H1 (cell line): Measurements from ENCODE around the gene SEMA7A. TPM values are rescaled to one million over a fixed set of nuclear protein-coding genes. Genes with fewer than 3 reads are reported as not detected.

Experiments used
- CTCF ChIA-PET: fragments of 300-600 bp; sonication (Branson Sonifier 250); formaldehyde crosslinking; loops from one replicate; lab custom pipeline; 2021; ENCODE audit not compliant: partially characterized antibody; lab: Charles Lee
- POLR2A ChIA-PET: fragments of 300-600 bp; sonication (Branson Sonifier 250); formaldehyde crosslinking; loops from one replicate; lab custom pipeline; 2021; ENCODE audit warnings: inconsistent platforms; ENCODE audit not compliant: partially characterized antibody; lab: Charles Lee
- DNase-seq, 2 experiments: peaks; one replicate each; pipeline versions ENCODE4 v3.0.0 to v3.0.0-alpha.2; 2010 to 2022; ENCODE audit warnings: low spot score in 2 of 2, low read depth in 1 of 2, mixed read lengths in 1 of 2
- FAIRE-seq: peaks from 2 replicates; lab custom pipeline; 2011; peaks lifted over from hg19 to GRCh38; lab: Jason Lieb, UNC
- H2AFZ ChIP-seq: 2 replicates; pipeline ENCODE4 v1.8.1; 2012; ENCODE audit warnings: low read length, inconsistent platforms
- H2AK5ac ChIP-seq: 2 replicates; pipeline ENCODE4 v1.6.1; 2013; ENCODE audit warnings: low read depth, low read length
- H2BK120ac ChIP-seq: replicated peaks from 2 replicates; pipeline ENCODE3; 2013; ENCODE audit warnings: low read depth, low read length, inconsistent platforms
- H2BK12ac ChIP-seq: 2 replicates; pipeline ENCODE4 v1.6.1; 2013; ENCODE audit warnings: low read depth, low read length
- H2BK15ac ChIP-seq: 2 replicates; pipeline ENCODE4 v1.6.1; 2013; ENCODE audit warnings: low read length
- H2BK20ac ChIP-seq: 2 replicates; pipeline ENCODE4 v1.6.1; 2013; ENCODE audit warnings: low read length
- H2BK5ac ChIP-seq: 2 replicates; pipeline ENCODE4 v1.6.1; 2013; ENCODE audit warnings: low read depth, low read length
- H3K14ac ChIP-seq: 2 replicates; pipeline ENCODE4 v1.6.1; 2013; ENCODE audit warnings: inconsistent platforms; ENCODE audit not compliant: insufficient read length
- H3K18ac ChIP-seq: 2 replicates; pipeline ENCODE4 v1.6.1; 2013; ENCODE audit warnings: low read length; ENCODE audit errors: extremely low read depth
- H3K23ac ChIP-seq: 2 replicates; pipeline ENCODE4 v1.6.1; 2013; ENCODE audit warnings: inconsistent platforms; ENCODE audit not compliant: insufficient read length
- H3K23me2 ChIP-seq: 2 replicates; pipeline ENCODE4 v1.6.1; 2013; ENCODE audit warnings: low read depth, low read length
- H3K27ac ChIP-seq: 2 replicates; pipeline ENCODE4 v1.6.1; 2011; ENCODE audit warnings: low read depth, low read length, inconsistent platforms
- H3K27me3 ChIP-seq, 4 experiments: replicated peaks in 1 of 4; 1 replicate in 1 of 4; 2 replicates in 3 of 4; pipeline versions ENCODE4 v1.6.1 to v1.8.1; 2011 to 2013; ENCODE audit warnings: low read length in 3 of 4, mild to moderate bottlenecking in 3 of 4, inconsistent platforms in 2 of 4, mixed read lengths in 2 of 4, moderate library complexity in 1 of 4; ENCODE audit not compliant: control insufficient read depth in 3 of 4, insufficient read depth in 3 of 4; ENCODE audit errors: extremely low read depth in 1 of 4
- H3K36me3 ChIP-seq, 4 experiments: 2 replicates each; pipeline versions ENCODE4 v1.6.1 to v1.8.1; 2011 to 2013; ENCODE audit warnings: mild to moderate bottlenecking in 4 of 4, low read length in 3 of 4, moderate library complexity in 2 of 4, control low read depth in 1 of 4, inconsistent platforms in 1 of 4; ENCODE audit not compliant: insufficient read depth in 4 of 4, control insufficient read depth in 2 of 4
- H3K4ac ChIP-seq: replicated peaks from 2 replicates; pipeline ENCODE3; 2013; ENCODE audit warnings: low read length, low read depth, mixed read lengths, inconsistent platforms; ENCODE audit not compliant: insufficient read length
- H3K4me1 ChIP-seq, 4 experiments: replicated peaks in 1 of 4; 1 replicate in 1 of 4; 2 replicates in 3 of 4; pipeline versions ENCODE4 v1.6.1 to v1.8.1; 2011 to 2013; ENCODE audit warnings: low read length in 3 of 4, inconsistent platforms in 2 of 4, mixed read lengths in 1 of 4; ENCODE audit not compliant: insufficient read depth in 4 of 4, control insufficient read depth in 3 of 4
- H3K4me2 ChIP-seq, 2 experiments: 2 replicates each; pipeline versions ENCODE4 v1.6.1 to v1.8.1; 2011 to 2013; ENCODE audit warnings: low read depth in 2 of 2, low read length in 2 of 2, control low read depth in 1 of 2, inconsistent platforms in 1 of 2, mild to moderate bottlenecking in 1 of 2; ENCODE audit not compliant: insufficient read depth in 1 of 2
- H3K4me3 ChIP-seq, 4 experiments: fragments of 200-600, 300-600 bp in 1 of 4; sonication (generic), shearing (Covaris generic), sonication (Bioruptor Twin) in 1 of 4; 2 replicates each; pipeline versions ENCODE4 v1.5.1 to v1.8.1; 2011 to 2016; ENCODE audit warnings: low read length in 4 of 4, low read depth in 3 of 4, control low read depth in 2 of 4, inconsistent platforms in 2 of 4, mild to moderate bottlenecking in 2 of 4, mixed read lengths in 1 of 4, moderate library complexity in 1 of 4; ENCODE audit not compliant: insufficient read depth in 2 of 4; ENCODE audit errors: extremely low read depth in 1 of 4
- H3K56ac ChIP-seq: replicated peaks from 2 replicates; pipeline ENCODE3; 2013; ENCODE audit warnings: low read depth, mild to moderate bottlenecking, mixed read lengths, low read length, inconsistent platforms; ENCODE audit not compliant: insufficient read length
- H3K79me1 ChIP-seq: 2 replicates; pipeline ENCODE4 v1.6.1; 2013; ENCODE audit warnings: low read depth, low read length, control low read depth
- H3K79me2 ChIP-seq, 2 experiments: 2 replicates each; pipeline versions ENCODE4 v1.6.1 to v1.8.1; 2012 to 2013; ENCODE audit warnings: low read length in 2 of 2, mild to moderate bottlenecking in 2 of 2, inconsistent platforms in 1 of 2; ENCODE audit not compliant: insufficient read depth in 2 of 2, control insufficient read depth in 1 of 2
- H3K9ac ChIP-seq, 4 experiments: replicated peaks in 1 of 4; 1 replicate in 1 of 4; 2 replicates in 3 of 4; pipeline versions ENCODE4 v1.6.1 to v1.8.1; 2011 to 2013; ENCODE audit warnings: low read depth in 3 of 4, low read length in 3 of 4, control low read depth in 2 of 4, mild to moderate bottlenecking in 2 of 4, moderate library complexity in 2 of 4, inconsistent platforms in 1 of 4; ENCODE audit errors: extremely low read depth in 1 of 4
- H3K9me3 ChIP-seq, 2 experiments: 2 replicates each; pipeline versions ENCODE4 v1.6.1 to v1.8.1; 2012 to 2013; ENCODE audit warnings: mild to moderate bottlenecking in 2 of 2, moderate library complexity in 2 of 2, control low read depth in 1 of 2, inconsistent platforms in 1 of 2, low read depth in 1 of 2, low read length in 1 of 2, mixed read lengths in 1 of 2; ENCODE audit not compliant: insufficient read depth in 2 of 2
- H4K20me1 ChIP-seq, 2 experiments: replicated peaks in 1 of 2; 2 replicates each; pipeline versions ENCODE3 to v1.8.1; 2011 to 2013; ENCODE audit warnings: inconsistent platforms in 2 of 2, low read length in 2 of 2, mild to moderate bottlenecking in 1 of 2; ENCODE audit not compliant: insufficient read depth in 2 of 2, control insufficient read depth in 1 of 2
- H4K5ac ChIP-seq: 2 replicates; pipeline ENCODE4 v1.6.1; 2013; ENCODE audit warnings: low read length, low read depth, mixed read lengths, inconsistent platforms; ENCODE audit not compliant: insufficient read length
- H4K8ac ChIP-seq: 2 replicates; pipeline ENCODE4 v1.8.0; 2013; ENCODE audit warnings: mild to moderate bottlenecking, moderate library complexity, low read length, inconsistent platforms; ENCODE audit not compliant: insufficient read depth; ENCODE audit errors: extremely low read depth
- H4K91ac ChIP-seq: replicated peaks from 2 replicates; pipeline ENCODE3; 2013; ENCODE audit warnings: low read length, mixed read lengths, inconsistent platforms; ENCODE audit not compliant: insufficient read length
- CBX8 ChIP-seq: fragments of 300-800, 300-1000 bp; sonication (generic); IDR thresholded peaks from 2 replicates; pipeline ENCODE4 v1.7.1; 2016; ENCODE audit warnings: low read depth, low read length, borderline replicate concordance
- CTCF ChIP-seq, 3 experiments: IDR thresholded peaks; 1 replicate in 2 of 3; 2 replicates in 1 of 3; pipeline versions ENCODE4 v1.5.1 to v1.6.1; 2011; ENCODE audit warnings: low read length in 3 of 3, mild to moderate bottlenecking in 3 of 3, inconsistent platforms in 2 of 3, low read depth in 1 of 3, moderate library complexity in 1 of 3; ENCODE audit not compliant: insufficient read depth in 1 of 3; ENCODE audit errors: control extremely low read depth in 1 of 3
- WGBS, 2 experiments: shearing (Covaris generic) in 1 of 2; methylation state at CpG; one replicate each; pipeline versions ENCODE4 v1.1.6 to v1.1.7; 2013 to 2015; ENCODE audit warnings: low lambda C conversion rate in 2 of 2, mixed read lengths in 2 of 2, inconsistent platforms in 1 of 2, low coverage in 1 of 2, missing lambda C conversion rate in 1 of 2; ENCODE audit not compliant: insufficient replicate concordance in 2 of 2, insufficient coverage in 1 of 2, insufficient read length in 1 of 2; ENCODE audit errors: extremely low coverage in 1 of 2, missing lambda C conversion rate in 1 of 2; 5-methylcytosine and 5-hydroxymethylcytosine counted together
- polyA plus RNA-seq, 7 experiments: library from polyadenylated mRNA; depleted of rRNA in 3 of 7; stranded (reverse) in 5 of 7; unstranded in 2 of 7; fragments of >200 nt in 5 of 7; fragments of 200-250 nt in 2 of 7; gene quantifications; 1 replicate in 5 of 7; 2 replicates in 1 of 7; 4 replicates in 1 of 7; pipeline versions ENCODE4 v1.2.1 to v1.2.3, GENCODE V29; 2011 to 2013; ENCODE audit warnings: missing spikeins in 2 of 7, mixed read lengths in 2 of 7
- total RNA-seq: library from RNA; stranded (reverse); fragmentation: NEBNext Ultra II Directional; extraction: Animal tissue kit (Norgen Biotek cat#: 25700); gene quantifications from 2 replicates; pipeline ENCODE4 v1.2.1, GENCODE V29; 2021

Gene SEMA7A
- total and polyA plus RNA-seq, 2 of the 8 experiments (the other 6 are each of a cell fraction or from before 2014, with no cell fraction given), result 10.7 to 15.0 TPM

- Histone ChIP-seq H2BK12ac (no peak overlapping the region), H2AFZ (no peak overlapping the region), H3K4me1 (peaks cover 7 to 12% (median 10%) of the 10 kb centered on the region in 4 experiments), H3K27ac (no peak overlapping the region), H3K79me1 (no peaks in the 10 kb centered on the region), H3K14ac (no peak overlapping the region), H3K56ac (no peak overlapping the region), H4K8ac (no peak overlapping the region), H2AK5ac (no peak overlapping the region), H2BK20ac (no peak overlapping the region), H4K91ac (no peak overlapping the region), H3K18ac (no peak overlapping the region), H3K4me2 (no peak overlapping the region), H4K5ac (no peak overlapping the region), H3K4ac (no peak overlapping the region), H3K9ac (no peak overlapping the region), H3K23ac (no peak overlapping the region), H3K27me3 (peaks cover 0 to 14% (median 7%) of the 10 kb centered on the region in 4 experiments; a peak in 5 of 7 replicates), H3K36me3 (no peaks in the 10 kb centered on the region), H2BK15ac (no peak overlapping the region), H3K4me3 (no peak overlapping the region), H2BK120ac (no peak overlapping the region), H4K20me1 (no peaks in the 10 kb centered on the region), H2BK5ac (no peak overlapping the region), H3K9me3 (no peaks in the 10 kb centered on the region), H3K23me2 (peaks cover 12% of the 10 kb centered on the region; the same call in 1 of the 2 replicates), H3K79me2 (no peaks in the 10 kb centered on the region)
- 80% methylated on average over 2 of the region's 2 CpGs; no CpG with 5 or more reads in 1 of the 2 experiments for WGBS, 2 experiments
- ChIA-PET POLR2A (interaction anchor here (1.7 kb wide), 1 partner anchor 91 kb away, joined by 5 read pairs; the partner anchor contains the start of gene UBL7), CTCF (interaction anchor here (0.6 to 36.8 kb wide), 7 partner anchors 9 to 672 kb away, joined by 3 to 1311 read pairs (median 3); partner anchors contain the start of gene SEMA7A)
- FAIRE-seq (no peak), DNase-seq (no peak)
- TF ChIP-seq CTCF (IDR thresholded peaks at IDR 0.05; ENCODE audit: control extremely low read depth in 1 of 3, insufficient read depth in 1 of 3, low read depth in 1 of 3, low read length in 3 of 3), result no peak
- TF ChIP-seq CBX8, result no peak
Measured at GRCh38 chr15:74369756-74370155, 64.0 kb downstream of the SEMA7A start.
